Stimulated activated CD8-positive, alpha-beta memory T cell treated with anti-CD3 and anti-CD28 coated beads, Interleukin-2, amount 100 ng/mL, for 48 hours (primary cell): ENCODE measurements around the gene C16orf74.

Source experiments
- DNase-seq, 2 donors: peaks; one replicate each; pipeline ENCODE4 v3.0.0-alpha.2; 2020; ENCODE audit warnings: low read depth in 2 of 2

C16orf74 gene

DNA sequence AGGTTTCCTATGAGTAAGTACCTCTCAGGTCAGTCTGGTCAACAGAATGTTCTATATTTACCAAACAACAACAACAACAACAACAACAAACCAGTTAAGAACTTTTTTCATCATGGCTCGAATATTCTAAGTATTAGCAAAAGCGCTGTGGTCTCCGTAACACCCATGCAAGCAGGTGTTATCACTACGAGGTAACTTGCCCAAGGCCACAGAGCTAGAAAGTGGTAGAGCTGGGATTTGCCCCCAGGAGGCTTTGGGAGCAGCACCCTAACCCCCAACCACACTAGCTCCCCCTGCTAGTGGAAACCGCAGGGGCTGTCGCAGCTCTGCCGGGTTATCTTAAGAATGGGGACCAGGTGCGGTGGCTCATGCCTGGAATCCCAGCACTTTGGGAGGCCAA lies 23.9 kb upstream of the C16orf74 start:
- DNase-seq = no peak

DNA sequence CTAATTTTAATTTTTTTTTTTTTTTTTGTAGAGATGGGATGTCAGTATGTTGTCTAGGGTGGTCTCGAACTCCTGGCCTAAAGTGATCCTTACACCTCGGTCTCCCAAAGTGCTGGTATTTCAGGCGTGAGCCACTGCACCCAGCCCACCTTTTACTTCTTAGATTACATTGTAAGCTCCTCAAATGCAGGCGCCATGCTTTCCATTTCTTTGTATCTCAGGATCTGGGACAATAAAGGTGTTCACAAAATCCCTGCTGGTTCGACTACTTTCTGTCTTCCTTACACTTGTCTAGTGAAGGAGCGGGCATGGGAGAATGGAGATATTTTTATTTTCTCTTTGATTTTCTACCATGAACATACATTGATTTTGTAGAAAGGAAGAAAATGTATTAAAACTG lies 23.2 kb upstream of the C16orf74 start:
- no peak for DNase-seq

DNA sequence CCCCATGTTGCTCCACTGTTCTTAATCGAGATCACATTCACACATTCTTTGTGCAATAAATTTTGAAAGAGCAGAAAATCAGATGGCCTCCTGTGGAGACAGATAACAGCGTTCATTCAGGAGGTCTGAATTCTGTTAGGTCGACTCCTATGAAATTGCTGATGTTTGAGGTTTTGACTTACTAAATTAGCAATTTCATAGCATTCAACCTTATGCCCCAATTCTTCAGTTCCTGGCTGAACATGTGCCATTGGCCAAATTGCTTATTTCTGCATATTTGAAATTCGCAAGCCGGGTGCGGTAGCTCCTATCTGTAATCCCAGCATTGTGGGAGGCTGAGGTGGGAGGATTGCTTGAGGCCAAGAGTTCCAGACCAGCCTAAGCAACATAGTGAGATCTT lies 22.1 kb upstream of the C16orf74 start:
- no peak for DNase-seq

DNA sequence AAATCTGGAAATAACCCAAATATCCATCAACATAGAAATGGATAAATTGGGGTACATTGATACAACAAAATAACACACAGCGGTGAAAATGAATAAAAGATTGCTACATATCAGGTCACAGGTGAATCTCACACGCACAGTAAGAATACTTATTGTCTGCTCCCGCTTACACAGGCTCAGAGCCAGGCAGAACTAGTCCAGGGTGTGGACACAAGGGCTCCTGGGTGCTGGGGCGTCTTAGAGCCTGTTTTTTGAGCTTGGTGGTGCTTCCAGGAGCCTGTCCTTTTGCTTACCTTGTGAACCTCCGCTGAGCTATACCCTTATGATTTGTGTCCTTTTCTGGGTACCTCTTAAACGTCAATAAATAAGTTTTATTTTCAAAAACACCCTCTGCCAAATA lies 19.8 kb upstream of the C16orf74 start:
- no peak for DNase-seq

DNA sequence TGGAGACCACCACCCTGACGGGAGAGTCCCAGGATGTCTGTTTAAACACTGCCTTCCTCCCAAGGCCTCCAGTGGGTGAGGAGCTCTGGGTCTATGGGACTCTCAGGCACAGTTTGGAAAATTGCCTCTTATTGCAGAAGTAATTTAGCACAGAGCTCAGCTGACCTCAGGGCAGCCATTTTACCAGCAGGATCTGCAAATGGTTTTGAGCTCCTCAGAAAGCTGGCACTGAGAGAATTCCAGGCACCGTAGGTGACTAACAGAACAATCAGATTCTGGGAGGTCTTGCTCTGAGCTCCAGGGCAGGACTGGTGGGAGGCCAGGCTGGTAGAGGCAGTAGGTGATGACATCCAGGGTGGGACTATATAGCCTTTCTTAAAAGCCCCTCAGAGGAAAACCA lies 17.3 kb upstream of the C16orf74 start:
- DNase-seq = no peak

- DNase-seq = no peak
Measured at GRCh38 chr16:85767531-85767930, 16.6 kb upstream of the C16orf74 start.

- no peak for DNase-seq
Measured at GRCh38 chr16:85765767-85766166, 14.9 kb upstream of the C16orf74 start.

DNA sequence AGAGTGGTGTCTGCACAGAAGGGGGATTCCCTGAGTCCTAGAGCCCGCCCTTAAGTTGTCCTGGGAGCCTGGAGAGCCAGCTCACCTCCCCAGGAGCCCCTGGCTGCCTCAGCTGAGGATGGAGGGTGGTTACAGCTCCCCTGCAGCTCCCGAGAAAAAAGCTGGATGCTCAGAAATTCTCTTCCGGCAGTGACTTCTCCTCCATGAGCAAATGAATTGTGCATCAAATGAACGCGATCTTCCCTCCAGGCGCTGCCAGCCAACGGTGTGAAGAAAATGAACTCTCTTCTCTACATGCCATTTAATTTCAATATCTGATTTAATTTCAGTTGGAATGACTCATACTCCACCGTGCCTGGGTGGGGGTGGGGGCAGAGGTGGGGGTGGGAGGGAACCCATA lies 14.3 kb upstream of the C16orf74 start:
- DNase-seq = no peak

- no peak for DNase-seq
Measured at GRCh38 chr16:85763616-85764015, 12.7 kb upstream of the C16orf74 start.

- DNase-seq = no peak
Measured at GRCh38 chr16:85762970-85763369, 12.1 kb upstream of the C16orf74 start.

DNA sequence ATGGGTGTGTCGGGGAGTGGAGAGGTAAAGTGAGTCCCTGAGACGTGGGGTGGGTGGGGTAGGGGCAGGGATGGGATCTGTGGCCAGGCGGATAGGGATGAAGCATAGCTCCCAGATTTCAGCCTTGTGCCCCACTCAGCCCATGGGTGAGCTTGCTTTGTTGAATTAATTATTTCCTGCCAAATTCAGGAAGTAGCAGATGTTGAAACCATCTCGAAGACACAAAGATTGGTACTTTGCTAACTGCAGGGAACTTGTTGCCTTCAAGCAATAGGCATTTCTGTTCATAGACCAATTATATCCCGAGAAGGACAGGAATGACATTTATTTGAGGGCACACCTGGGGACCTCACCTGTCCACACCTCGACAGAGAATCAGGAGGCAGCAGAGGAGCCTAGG lies 11.0 kb upstream of the C16orf74 start:
- no peak for DNase-seq

DNA sequence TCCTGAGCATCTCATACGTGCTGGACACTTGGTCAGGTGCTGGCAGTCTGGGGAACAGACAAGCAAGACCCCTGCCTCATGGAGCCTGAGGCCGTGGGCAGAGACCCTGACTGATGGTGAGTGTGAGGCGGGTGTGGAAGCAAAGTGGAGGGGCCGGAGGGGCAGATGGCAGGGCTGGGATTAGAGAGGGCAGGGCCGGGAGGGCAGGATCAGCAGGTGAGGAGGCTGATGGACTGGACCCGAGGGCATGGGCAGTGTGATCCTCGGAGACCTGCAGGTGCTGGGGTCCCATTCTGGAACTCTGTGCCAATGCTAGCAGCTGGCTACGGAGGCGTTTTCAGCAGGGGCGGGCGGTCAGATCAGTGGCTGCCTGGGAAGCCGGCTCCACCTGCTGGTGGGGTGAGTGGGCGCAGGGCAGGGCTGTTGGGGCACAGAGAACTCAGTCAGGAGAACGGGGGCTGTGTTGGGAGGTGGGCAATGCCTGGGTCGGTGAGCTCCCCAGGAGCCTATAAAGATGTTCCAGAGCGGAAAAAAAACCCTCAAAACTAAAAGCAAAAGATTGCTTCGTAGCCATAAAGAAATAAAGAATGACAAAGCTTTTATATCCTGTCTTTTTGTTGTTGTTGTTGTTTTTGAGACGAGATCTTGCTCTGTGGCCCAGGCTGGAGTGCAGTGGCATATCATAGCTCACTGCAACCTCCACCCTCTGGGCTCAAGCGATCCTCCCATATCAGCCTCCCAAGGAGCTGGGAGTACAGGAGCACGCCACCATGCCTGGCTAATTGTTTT lies 8.9 kb upstream of the C16orf74 start:
- no peak for DNase-seq

- DNase-seq = no peak
Measured at GRCh38 chr16:85759136-85759535, 8.2 kb upstream of the C16orf74 start.

DNA sequence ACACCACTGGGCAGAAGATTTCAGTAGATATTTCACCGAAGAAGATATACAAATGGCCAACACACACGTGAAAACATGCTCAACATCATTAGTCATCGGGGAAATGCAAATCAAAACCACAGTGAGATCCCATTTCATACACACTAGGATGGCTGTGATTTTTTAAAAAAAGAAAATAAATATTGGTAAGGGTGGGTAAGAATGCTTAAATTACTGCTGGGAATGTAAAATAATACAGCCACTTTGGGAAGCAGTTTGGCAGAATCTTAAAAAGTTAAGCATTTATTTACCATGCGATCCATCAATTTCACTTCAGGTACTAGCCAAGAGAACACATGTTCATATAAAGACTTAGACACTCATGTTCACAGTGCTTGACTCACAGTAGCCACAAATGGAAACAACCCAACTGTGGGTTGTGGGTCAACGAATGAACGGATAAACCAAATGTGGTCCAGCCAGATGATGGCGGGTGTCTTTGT lies 6.5 kb upstream of the C16orf74 start:
- DNase-seq = no peak

DNA sequence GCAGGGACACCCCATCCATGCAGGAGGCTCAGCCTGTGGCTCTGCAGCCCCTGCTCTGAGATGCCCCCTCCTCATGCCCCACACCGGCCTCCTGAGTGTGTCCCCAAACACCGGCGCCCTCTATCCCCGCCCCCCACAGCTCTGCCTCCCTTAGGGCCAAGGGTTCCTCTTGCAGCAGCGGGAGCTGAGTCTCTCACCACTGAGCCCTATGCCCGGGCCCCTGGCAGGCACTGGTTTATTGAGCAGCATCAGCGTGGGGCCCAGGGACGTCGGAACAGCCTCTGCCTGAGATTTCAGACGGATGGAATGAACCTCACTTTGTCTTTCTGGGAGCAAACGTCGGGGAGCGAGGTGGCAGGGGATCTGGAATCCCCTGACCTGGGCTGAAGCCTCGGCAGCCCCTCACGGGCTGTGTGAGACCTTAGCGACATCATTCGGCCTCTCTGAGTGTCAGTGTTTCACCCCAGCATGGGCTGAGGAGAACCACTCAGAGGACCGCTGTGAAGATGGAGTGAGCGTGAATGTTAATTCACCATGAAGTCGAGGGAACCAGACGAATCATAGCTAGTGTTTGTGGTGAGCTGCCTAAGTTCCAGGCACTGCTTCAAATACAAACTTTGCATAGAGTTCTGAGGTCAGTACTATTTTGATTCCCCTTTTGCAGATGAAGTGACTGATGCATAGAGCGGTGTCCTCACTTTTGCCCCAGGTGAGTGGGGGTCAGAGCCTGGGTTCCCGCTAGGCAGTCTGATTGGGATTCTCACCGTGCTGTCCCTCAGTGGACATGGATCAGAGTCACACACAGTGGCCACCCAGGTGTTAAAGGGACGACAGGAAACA lies 5.3 kb upstream of the C16orf74 start:
- no peak for DNase-seq

- no peak for DNase-seq
Measured at GRCh38 chr16:85754413-85754812, 3.5 kb upstream of the C16orf74 start.

DNA sequence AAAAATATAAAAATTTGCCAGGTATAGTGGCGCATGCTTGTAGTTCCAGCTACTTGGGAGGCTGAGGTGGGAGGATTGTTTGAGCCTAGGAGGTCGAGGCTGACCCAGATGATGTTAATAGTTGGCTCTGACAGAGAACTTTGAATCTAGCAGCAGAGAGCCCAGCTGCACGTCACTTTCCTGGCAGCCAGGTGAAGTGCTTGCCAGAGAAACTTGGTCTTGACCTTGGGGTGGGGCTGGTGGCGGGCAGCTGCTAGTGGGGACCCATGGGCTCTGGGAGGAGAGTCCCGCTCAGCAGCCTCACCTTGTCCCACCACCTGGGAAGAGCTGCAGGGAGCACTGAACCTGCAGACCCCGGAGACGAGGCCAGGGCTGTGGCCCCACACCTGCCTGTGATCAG lies 3.1 kb upstream of the C16orf74 start:
- no peak for DNase-seq

DNA sequence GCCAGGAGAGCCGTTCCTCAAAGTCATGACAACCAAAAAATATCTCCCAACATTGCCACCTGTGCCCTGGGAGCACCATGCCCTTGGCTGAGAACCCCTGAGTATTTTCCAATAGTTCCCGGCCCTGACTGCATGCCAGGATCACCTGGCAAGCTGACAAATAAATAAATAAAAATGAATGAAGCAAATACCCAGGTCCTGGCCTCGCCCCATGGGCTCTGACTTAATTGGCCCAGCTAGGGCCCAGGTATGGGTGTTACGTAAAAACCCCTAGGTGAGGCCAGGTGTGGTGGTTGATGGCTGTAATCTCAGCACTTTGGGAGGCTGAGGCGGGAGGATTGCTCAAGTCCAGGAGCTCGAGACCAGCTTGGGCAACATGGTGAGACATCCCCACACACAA lies 2.7 kb upstream of the C16orf74 start:
- DNase-seq = no peak

DNA sequence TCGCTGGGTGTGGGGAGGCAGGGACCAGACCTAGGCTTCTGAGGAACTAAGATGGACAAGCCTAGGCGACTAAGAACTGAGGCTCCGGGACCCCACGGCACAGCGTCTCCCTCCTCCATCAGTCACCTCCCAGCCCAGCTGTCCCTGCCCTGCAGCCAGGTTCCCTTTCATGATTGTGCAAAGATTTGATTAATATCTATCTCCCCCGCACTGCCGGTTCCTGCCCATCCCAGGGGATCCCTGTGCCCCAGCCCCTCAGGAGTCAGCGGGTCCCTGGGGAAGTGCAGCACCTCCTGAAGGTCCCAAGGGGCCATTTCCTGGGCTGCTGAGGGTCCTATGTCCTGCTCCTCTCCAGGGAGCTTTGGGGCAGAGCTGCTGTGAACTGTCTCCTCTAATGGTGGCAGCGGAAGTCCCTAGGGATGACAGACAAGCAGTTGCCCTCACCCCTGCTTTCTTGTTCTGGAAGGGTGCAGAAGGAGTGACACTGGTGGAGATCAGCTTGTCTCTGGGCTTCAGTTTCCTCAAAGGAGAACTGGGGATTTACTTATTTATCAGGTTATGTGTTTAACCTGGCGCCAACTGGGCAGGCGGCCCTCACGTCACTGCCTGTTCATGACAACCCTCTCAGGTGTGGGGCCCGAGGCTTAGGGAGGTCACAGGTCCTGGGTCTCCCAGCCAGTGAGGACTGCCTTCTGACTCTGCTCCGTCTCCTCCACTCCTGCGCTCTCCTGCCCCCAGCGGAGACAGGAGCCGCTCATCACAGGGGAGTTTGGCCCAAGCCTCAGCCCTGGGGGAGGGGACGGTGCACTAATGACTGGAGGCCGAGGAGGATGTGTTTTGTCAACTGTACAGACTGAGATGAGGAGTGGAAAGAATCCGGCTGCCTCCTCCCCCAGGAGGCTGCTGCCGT lies 1.9 kb upstream of the C16orf74 start:
- DNase-seq = no peak

DNA sequence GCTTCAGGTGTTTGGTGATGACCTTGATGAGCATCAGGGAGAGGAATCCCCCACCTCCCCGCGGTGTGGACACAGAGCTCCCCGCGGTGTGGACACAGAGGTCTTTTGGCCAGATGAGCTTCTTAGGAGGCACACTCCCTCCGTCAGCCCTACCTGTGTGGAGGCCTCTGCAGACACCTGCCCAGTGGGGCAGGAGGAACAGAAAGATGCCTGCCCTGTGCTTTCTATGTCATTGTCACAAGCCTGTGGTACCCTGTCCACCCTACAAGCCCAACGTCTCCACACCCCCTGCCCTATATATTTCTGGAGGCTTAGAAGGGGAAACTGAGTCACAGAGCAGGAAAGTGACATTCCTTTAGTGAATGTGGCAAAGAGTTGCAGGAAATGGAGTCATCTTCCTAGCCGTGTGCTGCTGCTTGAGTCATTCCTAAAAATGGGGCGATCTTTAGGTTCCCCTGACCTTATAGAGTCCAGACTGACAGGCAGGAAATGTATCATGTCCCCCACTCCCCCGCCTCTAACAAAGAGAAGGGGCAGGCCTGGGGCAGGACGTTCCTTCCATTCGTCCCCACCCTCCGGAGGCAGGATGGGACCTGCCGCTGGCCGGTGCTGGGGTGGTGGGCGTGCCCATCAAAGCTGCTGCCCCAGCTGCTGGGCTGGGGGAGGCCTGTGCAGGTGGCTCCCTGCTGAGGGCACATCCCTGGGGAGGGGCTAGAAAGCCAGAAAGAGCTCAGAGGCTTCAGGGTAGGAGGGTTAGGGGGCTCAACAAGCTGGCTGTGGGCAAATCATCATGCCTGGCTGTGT lies 1.0 kb upstream of the C16orf74 start:
- no peak for DNase-seq

DNA sequence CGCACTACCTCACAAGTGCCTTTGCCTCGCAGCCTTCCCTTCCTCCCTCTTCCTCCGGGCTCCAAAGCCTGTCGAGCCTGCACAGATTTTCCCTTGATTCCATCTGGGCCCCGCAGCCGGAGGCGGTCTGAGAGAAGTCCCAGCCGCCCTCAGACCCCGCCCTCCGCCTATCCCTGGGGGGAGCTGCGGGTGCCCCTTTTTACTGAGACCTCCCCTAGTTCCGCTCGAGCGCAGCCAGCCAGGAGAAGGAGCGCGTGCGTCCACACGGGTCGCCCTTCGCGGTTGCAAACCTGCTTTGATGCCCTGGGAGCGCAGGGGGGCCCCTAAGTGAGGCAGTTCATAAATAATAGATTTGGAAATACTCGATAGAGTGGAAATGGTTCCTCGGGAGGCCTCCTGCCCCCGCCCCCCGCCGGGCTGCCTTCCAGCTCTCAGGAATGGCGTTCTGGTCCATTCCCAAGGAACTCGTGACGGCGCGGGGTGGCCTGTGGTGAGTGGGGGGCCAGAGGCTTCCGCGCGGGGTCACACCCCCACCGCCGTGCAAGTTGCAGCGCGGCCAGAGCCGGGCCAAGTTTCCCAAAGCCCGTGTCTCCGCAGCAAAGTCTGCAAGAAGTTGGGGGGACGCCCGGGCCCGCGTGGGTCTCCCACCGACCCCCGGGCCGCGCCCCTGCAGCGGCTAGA lies 610 bp downstream of the C16orf74 start:
- no peak for DNase-seq
